ENCODE results near the gene GJC2. TPM values are rescaled to one million over a fixed set of nuclear protein-coding genes. Genes with fewer than 3 reads are reported as not detected.
A peak's percentile ranks its signal among the peaks of the same experiment; 100 is the strongest.

Gene GJC2
- total RNA-seq, 1 experiment from 2014 or later, result 1.2 TPM

GRCh38 chr1:228180271-228180958 is 30.7 kb downstream of the GJC2 start:
- no peaks in the 10 kb centered on the region for H3K4me1 ChIP-seq (ENCODE audit: insufficient read depth, low read length)
- DNase-seq (peak; percentile 34), ATAC-seq (peak; percentile 27; the same call in 1 of the 2 replicates)
- no peaks in the 10 kb centered on the region for H3K9me2 ChIP-seq (replicated peaks; ENCODE audit: low read length)
- POLR2A ChIA-PET (ENCODE audit: unreplicated experiment), result no interaction called here
- H3K4me2 ChIP-seq (ENCODE audit: low read length), result no peak overlapping the region
- TF ChIP-seq, protein P1, sequence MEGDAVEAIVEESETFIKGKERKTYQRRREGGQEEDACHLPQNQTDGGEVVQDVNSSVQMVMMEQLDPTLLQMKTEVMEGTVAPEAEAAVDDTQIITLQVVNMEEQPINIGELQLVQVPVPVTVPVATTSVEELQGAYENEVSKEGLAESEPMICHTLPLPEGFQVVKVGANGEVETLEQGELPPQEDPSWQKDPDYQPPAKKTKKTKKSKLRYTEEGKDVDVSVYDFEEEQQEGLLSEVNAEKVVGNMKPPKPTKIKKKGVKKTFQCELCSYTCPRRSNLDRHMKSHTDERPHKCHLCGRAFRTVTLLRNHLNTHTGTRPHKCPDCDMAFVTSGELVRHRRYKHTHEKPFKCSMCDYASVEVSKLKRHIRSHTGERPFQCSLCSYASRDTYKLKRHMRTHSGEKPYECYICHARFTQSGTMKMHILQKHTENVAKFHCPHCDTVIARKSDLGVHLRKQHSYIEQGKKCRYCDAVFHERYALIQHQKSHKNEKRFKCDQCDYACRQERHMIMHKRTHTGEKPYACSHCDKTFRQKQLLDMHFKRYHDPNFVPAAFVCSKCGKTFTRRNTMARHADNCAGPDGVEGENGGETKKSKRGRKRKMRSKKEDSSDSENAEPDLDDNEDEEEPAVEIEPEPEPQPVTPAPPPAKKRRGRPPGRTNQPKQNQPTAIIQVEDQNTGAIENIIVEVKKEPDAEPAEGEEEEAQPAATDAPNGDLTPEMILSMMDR (conservative IDR thresholded peaks at IDR 0.05; ENCODE audit: low read depth, low read length), result peak; percentile 66
- TF ChIP-seq EZH2 (IDR thresholded peaks at IDR 0.05; ENCODE audit: low read length, unreplicated experiment), result no peak
- H3K27ac ChIP-seq (ENCODE audit: low read length), result no peak overlapping the region
- H3K9ac ChIP-seq (ENCODE audit: low read length), result no peak overlapping the region
- CTCF ChIA-PET, result interaction anchor here (0.6 to 0.7 kb wide), 2 partner anchors 21 to 50 kb away, joined by 3 to 7 read pairs; no protein-coding TSS in a partner anchor
- BruUV-seq (replicated peaks), result no TSS peak
- H3K79me2 ChIP-seq (ENCODE audit: low read length), result no peaks in the 10 kb centered on the region
- H4K20me1 ChIP-seq (ENCODE audit: low read length), result no peaks in the 10 kb centered on the region
- no peaks in the 10 kb centered on the region for H3K9me3 ChIP-seq (ENCODE audit: low read length)
- no peak overlapping the region for H2AFZ ChIP-seq (ENCODE audit: low read length)
- no peak overlapping the region for H3K4me3 ChIP-seq (ENCODE audit: low read length)
- no peaks in the 10 kb centered on the region for H3K36me3 ChIP-seq (ENCODE audit: low read depth, low read length)
- intact Hi-C loops (cut with micrococcal nuclease), result no loop called here
- no peaks in the 10 kb centered on the region for H3K27me3 ChIP-seq (ENCODE audit: low read length)
- H3F3A ChIP-seq (ENCODE audit: low read length, unreplicated experiment), result no peaks in the 10 kb centered on the region

GRCh38 chr1:228180959-228181644 is 31.4 kb downstream of the GJC2 start:
- Histone ChIP-seq H3K4me1 (ENCODE audit: insufficient read depth, low read length) (no peaks in the 10 kb centered on the region), H3K36me3 (ENCODE audit: low read depth, low read length) (no peaks in the 10 kb centered on the region), H3K4me2 (ENCODE audit: low read length) (no peak overlapping the region), H4K20me1 (ENCODE audit: low read length) (no peaks in the 10 kb centered on the region), H3K9ac (ENCODE audit: low read length) (no peak overlapping the region), H3F3A (ENCODE audit: low read length, unreplicated experiment) (no peaks in the 10 kb centered on the region), H3K4me3 (ENCODE audit: low read length) (no peak overlapping the region), H3K27me3 (ENCODE audit: low read length) (no peaks in the 10 kb centered on the region), H2AFZ (ENCODE audit: low read length) (no peak overlapping the region), H3K79me2 (ENCODE audit: low read length) (no peaks in the 10 kb centered on the region), H3K9me3 (ENCODE audit: low read length) (no peaks in the 10 kb centered on the region), H3K9me2 (replicated peaks; ENCODE audit: low read length) (no peaks in the 10 kb centered on the region), H3K27ac (ENCODE audit: low read length) (no peak overlapping the region)
- no peak for DNase-seq
- intact Hi-C loops (cut with micrococcal nuclease), result no loop called here
- ChIA-PET CTCF (interaction anchor here (0.6 to 0.7 kb wide), 2 partner anchors 16 to 50 kb away, joined by 3 to 7 read pairs; no protein-coding TSS in a partner anchor), POLR2A (ENCODE audit: unreplicated experiment) (no interaction called here)
- no TSS peak for BruUV-seq (replicated peaks)
- no peak for ATAC-seq
- no peak for TF ChIP-seq EZH2phosphoT487 (IDR thresholded peaks at IDR 0.05; ENCODE audit: borderline replicate concordance, low read length)
- TF ChIP-seq, protein P1 (conservative IDR thresholded peaks at IDR 0.05; ENCODE audit: low read depth, low read length), result no peak
- no peak for TF ChIP-seq EZH2 (IDR thresholded peaks at IDR 0.05; ENCODE audit: low read length, unreplicated experiment)

GRCh38 chr1:228181645-228182034 is 31.9 kb downstream of the GJC2 start:
- POLR2A ChIA-PET (ENCODE audit: unreplicated experiment), result no interaction called here
- intact Hi-C loops (cut with micrococcal nuclease), result no loop called here
- CTCF ChIA-PET, result interaction anchor here (0.6 kb wide), 1 partner anchor 16 kb away, joined by 3 read pairs; no protein-coding TSS in a partner anchor

More at GRCh38 chr1:228181645-228182034, 31.9 kb downstream of the GJC2 start:
- H3K9me2 ChIP-seq (replicated peaks; ENCODE audit: low read length), result no peaks in the 10 kb centered on the region
- H3K4me1 ChIP-seq (ENCODE audit: insufficient read depth, low read length), result no peaks in the 10 kb centered on the region
- no TSS peak for BruUV-seq (replicated peaks)
- no peak for ATAC-seq
- H3K9ac ChIP-seq (ENCODE audit: low read length), result no peak overlapping the region
- no peak overlapping the region for H2AFZ ChIP-seq (ENCODE audit: low read length)
- H3K27me3 ChIP-seq (ENCODE audit: low read length), result no peaks in the 10 kb centered on the region
- H3K4me3 ChIP-seq (ENCODE audit: low read length), result no peak overlapping the region
- H3K79me2 ChIP-seq (ENCODE audit: low read length), result no peaks in the 10 kb centered on the region
- TF ChIP-seq EZH2phosphoT487 (IDR thresholded peaks at IDR 0.05; ENCODE audit: borderline replicate concordance, low read length), result no peak
- TF ChIP-seq, protein P1 (conservative IDR thresholded peaks at IDR 0.05; ENCODE audit: low read depth, low read length), result no peak
- TF ChIP-seq EZH2 (IDR thresholded peaks at IDR 0.05; ENCODE audit: low read length, unreplicated experiment), result no peak
- H3F3A ChIP-seq (ENCODE audit: low read length, unreplicated experiment), result no peaks in the 10 kb centered on the region
- no peak overlapping the region for H3K27ac ChIP-seq (ENCODE audit: low read length)
- no peak for DNase-seq
- H4K20me1 ChIP-seq (ENCODE audit: low read length), result no peaks in the 10 kb centered on the region
- H3K36me3 ChIP-seq (ENCODE audit: low read depth, low read length), result no peaks in the 10 kb centered on the region
- H3K9me3 ChIP-seq (ENCODE audit: low read length), result no peaks in the 10 kb centered on the region
- H3K4me2 ChIP-seq (ENCODE audit: low read length), result no peak overlapping the region
